ENCODE results near the gene SPATA20.

Gene SPATA20

GRCh38 chr17:50550661-50551432, 3.9 kb downstream of the SPATA20 start:
- TF ChIP-seq CTCF (tag by site-specific recombination; IDR thresholded peaks at IDR 0.05) (peak; percentile 51; the same call in 1 of the 2 replicates), ZNF571 (tag by site-specific recombination; IDR thresholded peaks at IDR 0.05) (no peak), ZNF670 (tag by site-specific recombination; IDR thresholded peaks at IDR 0.05; ENCODE audit: low read depth) (no peak), ZNF660 (tag by site-specific recombination; IDR thresholded peaks at IDR 0.05) (0 out of 2 replicates have a peak, but pooled peaks have one; percentile 26), ZBTB48 (tag by site-specific recombination; IDR thresholded peaks at IDR 0.05) (no peak), ZNF132 (tag by site-specific recombination; IDR thresholded peaks at IDR 0.05; ENCODE audit: borderline replicate concordance) (no peak), ZEB2 (tag by site-specific recombination; IDR thresholded peaks at IDR 0.05) (0 out of 2 replicates have a peak, but pooled peaks have one; percentile 16), ZNF639 (tag by site-specific recombination; IDR thresholded peaks at IDR 0.05) (no peak), ZNF596 (tag by site-specific recombination; IDR thresholded peaks at IDR 0.05) (no peak), ZNF341 (tag by site-specific recombination; IDR thresholded peaks at IDR 0.05; ENCODE audit: low read depth) (no peak), ZNF654 (tag by site-specific recombination; IDR thresholded peaks at IDR 0.05; ENCODE audit: low read depth) (peak; percentile 42)

GRCh38 chr17:50551433-50551815, 4.5 kb downstream of the SPATA20 start:
- Histone ChIP-seq H3K9me3 (ENCODE audit: control insufficient read depth, insufficient read depth, low read depth, low read length) (no peaks in the 10 kb centered on the region), H3K4me1 (ENCODE audit: control insufficient read depth, insufficient read depth, low read length) (peaks cover 8% of the 10 kb centered on the region), H3K4me3 (ENCODE audit: low read depth, low read length) (no peak overlapping the region), H3K36me3 (ENCODE audit: control insufficient read depth in 2 of 2, insufficient read depth in 1 of 2, low read length in 2 of 2) (peaks cover 0 to 34% of the 10 kb centered on the region in 2 experiments; a peak in 2 of 3 replicates), H3K27ac (ENCODE audit: extremely low read depth, low read depth, low read length) (no peak overlapping the region)
- CTCF ChIA-PET = interaction anchor here (0.8 to 7.4 kb wide), 39 partner anchors 9 to 291 kb away, joined by 3 to 231 read pairs (median 6); partner anchors contain the start of gene CACNA1G
- POLR2A ChIA-PET = interaction anchor here (0.8 to 2.5 kb wide), 6 partner anchors 9 to 130 kb away, joined by 3 to 13 read pairs (median 5); partner anchors contain the start of gene CACNA1G
- no peak for TF ChIP-seq ZNF169 (tag by site-specific recombination; IDR thresholded peaks at IDR 0.05)

More at GRCh38 chr17:50550661-50551432, 3.9 kb downstream of the SPATA20 start:
- POLR2A ChIA-PET = interaction anchor here (0.8 to 2.5 kb wide), 6 partner anchors 9 to 131 kb away, joined by 3 to 13 read pairs (median 5); partner anchors contain the start of gene CACNA1G
- CTCF ChIA-PET = interaction anchor here (0.6 to 7.4 kb wide), 46 partner anchors 9 to 330 kb away, joined by 3 to 231 read pairs (median 4); partner anchors contain the start of gene CACNA1G
- Histone ChIP-seq H3K9me3 (ENCODE audit: control insufficient read depth, insufficient read depth, low read depth, low read length) (no peaks in the 10 kb centered on the region), H3K4me1 (ENCODE audit: control insufficient read depth, insufficient read depth, low read length) (peaks cover 8% of the 10 kb centered on the region), H3K36me3 (ENCODE audit: control insufficient read depth in 2 of 2, insufficient read depth in 1 of 2, low read length in 2 of 2) (peaks cover 0 to 33% of the 10 kb centered on the region in 2 experiments; a peak in 2 of 3 replicates), H3K4me3 (ENCODE audit: low read depth, low read length) (no peak overlapping the region), H3K27ac (ENCODE audit: extremely low read depth, low read depth, low read length) (no peak overlapping the region)

- POLR2A ChIA-PET = interaction anchor here (0.8 kb wide), 1 partner anchor 141 kb away, joined by 3 read pairs; no protein-coding TSS in a partner anchor
- TF ChIP-seq ZNF140 (tag by site-specific recombination; IDR thresholded peaks at IDR 0.05) = no peak
- TF ChIP-seq ZBTB8A (tag by site-specific recombination; IDR thresholded peaks at IDR 0.05) = no peak
- TF ChIP-seq GLIS2 (tag by site-specific recombination; IDR thresholded peaks at IDR 0.05) = no peak
- TF ChIP-seq OSR2 (tag by site-specific recombination; IDR thresholded peaks at IDR 0.05) = no peak
- TF ChIP-seq ZNF19 (tag by site-specific recombination; IDR thresholded peaks at IDR 0.05; ENCODE audit: low read depth) = no peak
- no peak for TF ChIP-seq ZNF302 (tag by site-specific recombination; IDR thresholded peaks at IDR 0.05; ENCODE audit: low read depth)
- TF ChIP-seq ZNF704 (tag by site-specific recombination; IDR thresholded peaks at IDR 0.05) = no peak
- TF ChIP-seq KLF9 (tag by site-specific recombination; IDR thresholded peaks at IDR 0.05; ENCODE audit: low read depth) = no peak
- TF ChIP-seq TSHZ1 (tag by site-specific recombination; IDR thresholded peaks at IDR 0.05; ENCODE audit: borderline replicate concordance) = no peak
- TF ChIP-seq ZNF623 (tag by site-specific recombination; IDR thresholded peaks at IDR 0.05) = no peak
- TF ChIP-seq GLI2 (tag by site-specific recombination; IDR thresholded peaks at IDR 0.05; ENCODE audit: borderline replicate concordance, low read depth) = no peak
Measured at GRCh38 chr17:50551884-50552283, 4.9 kb downstream of the SPATA20 start.

More at GRCh38 chr17:50551884-50552283, 4.9 kb downstream of the SPATA20 start:
- Histone ChIP-seq H3K36me3 (ENCODE audit: control insufficient read depth in 2 of 2, insufficient read depth in 1 of 2, low read length in 2 of 2) (peaks cover 0 to 34% of the 10 kb centered on the region in 2 experiments; a peak in 2 of 3 replicates), H3K4me3 (ENCODE audit: low read depth, low read length) (no peak overlapping the region), H3K4me1 (ENCODE audit: control insufficient read depth, insufficient read depth, low read length) (peaks cover 8% of the 10 kb centered on the region), H3K27ac (ENCODE audit: extremely low read depth, low read depth, low read length) (no peak overlapping the region), H3K9me3 (ENCODE audit: control insufficient read depth, insufficient read depth, low read depth, low read length) (no peaks in the 10 kb centered on the region)
- CTCF ChIA-PET = interaction anchor here (1.0 to 7.4 kb wide), 12 partner anchors 8 to 257 kb away, joined by 3 to 231 read pairs (median 8); partner anchors contain the start of gene CACNA1G

All from HEK293 (cell line).